Ovary (tissue), 3 donors: Measurements from ENCODE around the gene TMEM72.

ENCODE experiments used
- CTCF ChIP-seq, 3 donors: fragments of 450-650 bp in 2 of 3; fragments of 200-600 bp in 1 of 3; IDR thresholded peaks; one replicate each; pipeline versions ENCODE4 v1.5.1 to v1.8.0; 2016 to 2022; ENCODE audit warnings: antibody characterized with exemption in 3 of 3, mild to moderate bottlenecking in 1 of 3
- EP300 ChIP-seq: sonication (generic); formaldehyde crosslinking; IDR thresholded peaks from one replicate; pipeline ENCODE4 v1.6.1; 2017; ENCODE audit warnings: antibody characterized with exemption
- POLR2A ChIP-seq: fragments of 450-650 bp; IDR thresholded peaks from one replicate; pipeline ENCODE4 v1.6.1; 2017; ENCODE audit warnings: antibody characterized with exemption, mild to moderate bottlenecking, moderate library complexity
- donor health status: DM: no; HTN: no; CAD: no.

GRCh38 chr10:44882166-44882720 lies 28.9 kb upstream of the TMEM72 start:
- TF ChIP-seq CTCF (IDR thresholded peaks at IDR 0.05), result no peak
- no peak for TF ChIP-seq POLR2A
- no peak for TF ChIP-seq EP300
